CD4-positive, alpha-beta T cell treated with Interleukin-6 at 100 ng/mL for 8 hours (primary cell): ENCODE measurements around the gene TNK1.

ENCODE experiments used
- DNase-seq: peaks from one replicate; pipeline ENCODE4 v3.0.0-alpha.2; 2020; ENCODE audit warnings: mixed read lengths, low spot score

Gene TNK1

DNA sequence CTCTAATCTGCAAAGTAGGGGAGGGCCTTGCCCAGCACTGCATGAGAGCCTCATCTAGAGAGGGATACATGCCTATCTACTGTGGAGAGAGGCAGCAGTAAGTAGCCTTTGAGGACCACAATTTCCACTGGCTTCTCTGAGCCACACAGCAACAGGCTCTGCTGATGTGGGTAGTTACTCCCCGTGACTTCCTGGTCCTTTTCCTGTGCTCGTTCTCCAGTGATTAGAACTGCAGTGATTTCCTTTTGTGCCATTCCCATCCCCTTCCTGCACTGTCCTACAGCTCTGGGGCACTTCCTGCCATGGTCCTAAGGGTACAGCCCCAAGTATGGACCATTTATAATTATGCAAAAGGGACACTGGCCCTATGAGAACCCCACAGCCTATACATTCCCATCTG, 10.4 kb downstream of the TNK1 start:
- DNase-seq = no peak

DNA sequence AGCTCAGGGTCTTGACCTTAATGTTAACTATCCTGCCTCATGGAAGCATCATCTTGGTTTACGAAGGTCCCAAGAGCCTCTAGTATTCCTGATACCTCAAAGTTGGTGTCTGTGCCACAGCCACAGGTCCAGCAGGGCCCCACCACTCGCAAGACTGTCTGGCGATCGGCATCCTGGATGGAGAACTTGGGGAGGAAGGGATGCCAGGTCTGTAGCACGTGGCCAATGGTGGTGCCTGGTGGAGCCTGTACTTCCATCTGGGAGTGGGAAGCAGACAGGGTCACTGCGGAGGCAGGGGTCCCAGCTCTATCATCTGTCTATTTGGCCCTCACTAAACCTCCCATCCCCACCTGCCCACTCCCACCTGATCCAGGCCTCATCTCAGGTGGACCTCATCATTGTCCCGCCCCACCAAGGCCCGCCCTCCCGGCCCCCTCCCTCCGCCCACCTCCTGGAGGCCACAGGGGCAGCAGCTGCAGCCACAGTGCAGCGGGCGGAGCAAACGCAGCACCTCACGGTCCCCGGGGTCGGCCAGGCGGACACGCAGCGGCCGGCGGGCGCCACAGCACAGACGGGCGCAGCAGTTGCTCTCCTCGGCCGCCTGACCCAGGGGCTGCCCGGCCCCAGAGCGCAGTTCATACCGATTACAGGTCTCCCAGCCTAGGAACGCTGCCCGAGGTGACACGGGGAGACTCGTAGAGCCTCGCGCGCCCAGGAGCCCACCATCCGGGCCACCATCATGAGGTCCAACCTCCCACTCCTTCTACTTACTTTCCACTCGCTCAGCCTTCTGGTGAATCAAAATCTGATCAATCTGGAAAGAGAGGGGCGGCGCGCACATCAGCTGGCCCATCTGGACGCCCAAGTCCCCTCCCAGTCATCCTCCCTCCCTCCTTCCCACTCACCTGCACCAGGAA, 12.1 kb downstream of the TNK1 start:
- DNase-seq = no peak

DNA sequence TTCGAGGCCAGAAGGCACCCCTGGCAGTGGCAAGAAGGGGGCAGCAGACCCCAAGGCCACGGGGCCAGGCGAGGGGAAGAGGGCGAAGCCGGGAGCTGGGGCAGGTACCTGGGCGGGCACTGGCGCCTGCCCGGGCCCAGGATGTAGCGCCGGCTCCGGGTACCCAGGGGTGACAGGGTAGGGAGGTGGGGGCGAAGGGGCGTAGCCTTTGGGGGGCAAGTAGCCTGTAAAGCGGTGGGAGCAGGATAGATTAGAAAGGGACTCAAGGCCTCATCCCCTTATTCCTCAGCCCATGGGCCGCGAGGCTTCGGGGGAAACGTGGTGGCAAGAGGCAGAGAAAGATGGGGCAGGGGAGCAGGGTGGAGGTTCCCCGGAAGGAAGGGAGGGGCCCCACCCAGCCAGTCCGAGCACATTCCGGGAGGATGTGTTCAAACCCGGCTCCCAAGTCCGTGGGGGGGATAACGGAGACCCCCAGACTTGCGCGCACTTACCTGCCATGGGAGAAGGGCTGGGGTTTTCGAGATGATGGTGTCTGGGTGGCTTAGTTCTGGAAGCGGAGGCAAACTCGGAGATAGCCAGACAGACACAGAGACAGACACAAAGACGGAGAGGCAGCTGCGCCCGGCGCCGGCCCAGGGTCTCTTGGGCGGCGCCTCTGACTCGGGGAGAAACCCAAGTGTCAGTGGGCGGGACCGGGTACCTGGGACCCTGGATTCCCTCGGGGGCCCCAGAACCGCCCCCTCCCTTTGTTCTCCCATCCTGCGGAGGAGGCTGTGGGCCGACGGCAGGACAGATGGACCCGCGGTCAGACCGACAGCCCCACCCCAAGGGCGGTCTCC, 12.9 kb downstream of the TNK1 start:
- peak; percentile 59 for DNase-seq

DNA sequence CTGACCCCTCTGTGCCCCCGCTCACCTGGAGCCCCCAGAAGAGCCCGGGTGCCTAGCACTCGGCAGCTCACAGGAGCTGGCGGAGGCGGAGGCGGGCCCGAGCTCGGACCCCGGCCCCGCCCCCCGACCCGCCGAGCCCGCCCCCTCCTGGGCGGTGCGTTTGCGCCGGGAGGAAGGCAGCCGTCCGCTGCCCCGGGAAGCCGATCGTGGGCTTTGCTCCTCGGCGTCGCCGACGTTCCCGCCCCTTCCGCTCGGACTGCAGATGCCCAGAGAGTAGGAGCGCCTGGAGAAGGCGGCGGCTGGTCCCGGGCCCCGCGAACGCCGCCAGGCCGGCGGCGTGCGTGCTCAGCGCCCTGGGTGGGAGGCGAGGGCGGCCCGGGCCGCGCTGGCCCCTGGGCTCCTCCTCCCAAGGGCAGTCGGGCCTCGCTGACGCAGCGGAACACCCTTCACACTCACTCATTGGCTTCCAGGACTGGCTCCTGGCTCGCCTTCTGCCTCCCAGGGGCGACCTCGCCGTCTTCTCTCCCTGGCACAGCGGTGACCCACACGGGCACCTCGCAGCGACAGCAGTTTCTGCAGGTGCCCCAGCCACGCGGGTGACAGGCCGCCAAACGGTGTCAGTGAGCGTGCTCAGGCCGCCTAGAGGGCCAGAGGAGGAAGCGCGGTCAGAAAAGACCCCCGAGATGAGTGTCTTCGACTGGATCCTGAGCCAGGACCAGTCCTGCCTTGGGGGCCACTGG, 13.7 kb downstream of the TNK1 start, which contains the start of gene PLSCR3:
Gene PLSCR3 (minus strand): TSS at position 74 of the 740 bp plus-strand sequence. CDS start 415 bp downstream, outside the sequence.
- peak; percentile 76 for DNase-seq

DNA sequence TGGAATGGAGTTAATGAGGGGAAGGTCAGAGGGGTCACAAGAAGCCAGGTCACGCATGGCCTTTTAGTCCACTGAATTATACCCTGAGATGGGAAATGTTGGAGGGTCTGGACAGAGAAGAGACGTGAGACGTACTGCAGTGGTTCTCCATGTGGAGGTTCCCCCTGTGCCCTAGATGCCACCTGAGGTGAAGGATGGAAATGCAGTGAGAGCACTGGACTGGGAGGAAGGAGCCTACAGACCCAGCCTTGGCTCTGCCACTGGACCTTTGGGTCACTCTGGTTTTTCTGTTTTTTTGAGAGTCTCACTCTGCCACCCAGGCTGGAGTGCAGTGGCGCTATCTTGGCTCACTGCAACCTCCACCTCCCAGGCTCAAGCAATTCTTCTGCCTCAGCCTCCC, 15.3 kb downstream of the TNK1 start:
- no peak for DNase-seq

DNA sequence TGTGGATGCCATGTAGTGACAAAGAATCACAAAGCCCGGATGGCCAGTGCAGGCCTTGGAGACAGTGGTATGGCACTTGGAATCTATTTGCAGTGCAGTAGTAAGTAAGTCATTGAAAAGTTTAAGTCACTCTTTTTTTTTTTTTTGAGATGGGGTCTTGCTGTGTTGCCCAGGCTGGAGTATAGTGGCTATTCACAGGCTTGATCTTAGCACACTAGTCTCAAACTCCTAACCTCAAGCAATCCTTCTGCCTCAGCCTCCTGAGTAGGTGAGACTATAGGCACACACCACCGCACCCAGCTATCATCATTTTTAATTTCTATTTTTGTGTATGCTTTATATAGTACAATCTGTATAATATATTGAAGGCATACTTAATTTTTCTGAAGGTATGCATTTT, 17.7 kb downstream of the TNK1 start:
- DNase-seq = no peak

DNA sequence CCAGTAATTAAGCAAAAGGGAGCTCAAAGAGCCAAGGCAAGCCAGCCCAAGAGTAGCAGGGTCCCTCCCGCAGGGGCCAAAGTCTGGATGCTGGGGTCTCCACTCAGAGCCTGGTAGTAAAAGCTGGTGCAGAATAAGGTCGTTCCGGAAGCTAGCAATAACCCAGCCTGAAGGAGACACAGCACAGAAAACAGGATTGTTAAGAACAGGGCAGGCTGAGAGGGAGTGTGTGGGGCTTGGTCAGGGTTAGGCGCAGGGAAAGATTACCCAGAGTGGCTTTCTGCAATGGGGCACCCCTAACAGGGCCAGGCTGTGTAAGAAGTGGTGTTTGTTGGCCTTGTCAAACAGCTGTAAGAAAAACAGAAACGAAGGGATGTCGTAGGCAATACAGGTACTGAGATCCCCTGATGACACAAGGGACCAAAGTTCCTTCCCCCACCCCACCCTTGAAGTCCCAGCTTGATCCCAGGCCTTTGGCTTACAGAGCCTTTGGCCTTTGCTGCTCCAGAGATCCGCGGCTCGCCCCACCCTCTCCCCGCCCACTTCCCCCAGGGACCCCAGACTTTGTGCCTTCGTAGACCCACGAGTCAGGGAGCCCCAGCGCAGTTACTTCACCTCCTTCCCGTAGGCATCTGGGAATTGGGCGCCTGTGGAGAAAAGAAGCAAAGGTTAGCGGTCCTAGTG, 22.3 kb downstream of the TNK1 start:
- DNase-seq = no peak

DNA sequence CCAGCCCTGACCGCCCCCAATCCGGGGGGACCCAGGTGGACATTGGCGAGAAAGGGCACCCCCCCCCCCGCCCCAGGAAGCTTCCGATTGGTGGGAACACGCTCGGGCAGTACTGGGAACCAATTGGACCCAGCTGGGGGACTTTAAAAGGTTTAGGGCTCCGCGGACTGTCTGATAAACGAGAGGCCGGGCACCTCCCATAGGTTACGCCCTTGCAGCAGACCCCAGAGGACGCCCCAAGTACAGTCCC, 22.8 kb downstream of the TNK1 start:
- DNase-seq = no peak

DNA sequence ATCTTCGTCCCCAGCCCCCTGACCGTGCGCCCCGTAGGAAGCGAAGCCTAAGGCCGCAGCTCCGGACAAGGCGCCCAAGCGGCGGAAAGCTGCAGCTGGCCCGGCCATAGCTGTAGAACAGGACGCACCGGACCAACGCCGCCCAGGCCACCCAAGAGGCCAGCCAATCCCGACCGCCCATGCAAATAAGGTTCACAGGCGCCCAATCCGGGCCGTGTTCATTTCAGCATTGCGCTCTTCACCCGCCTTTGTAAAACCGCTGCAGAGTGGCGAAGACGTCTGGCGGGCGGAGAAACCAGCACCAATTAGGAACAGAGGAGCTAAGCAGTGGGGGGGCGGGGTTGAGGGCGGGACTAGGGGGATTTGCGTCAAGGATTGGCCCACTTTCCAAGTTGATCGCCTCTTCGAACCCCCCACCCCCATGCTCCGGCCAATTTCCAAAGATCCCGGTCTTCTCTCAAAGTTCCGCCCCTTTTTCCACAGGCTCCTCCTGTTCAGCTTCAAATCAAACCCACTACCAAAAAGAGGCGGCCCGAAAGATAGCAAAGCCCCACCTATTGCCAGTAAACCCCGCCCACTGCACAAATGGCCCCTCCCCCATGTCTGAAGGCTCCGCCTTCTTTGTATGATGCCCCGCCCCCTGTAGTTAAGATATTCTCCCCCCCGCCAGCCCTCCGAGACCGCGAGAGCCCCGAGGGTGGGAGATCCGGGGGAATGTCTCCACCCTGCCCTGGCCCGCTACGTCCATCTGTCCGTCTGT, 23.3 kb downstream of the TNK1 start, which contains the start of gene TMEM256:
Gene TMEM256 (minus strand): TSS at position 121 of the 760 bp plus-strand sequence. CDS start 13 bp downstream, at position 108.
- DNase-seq = peak; percentile 97

DNA sequence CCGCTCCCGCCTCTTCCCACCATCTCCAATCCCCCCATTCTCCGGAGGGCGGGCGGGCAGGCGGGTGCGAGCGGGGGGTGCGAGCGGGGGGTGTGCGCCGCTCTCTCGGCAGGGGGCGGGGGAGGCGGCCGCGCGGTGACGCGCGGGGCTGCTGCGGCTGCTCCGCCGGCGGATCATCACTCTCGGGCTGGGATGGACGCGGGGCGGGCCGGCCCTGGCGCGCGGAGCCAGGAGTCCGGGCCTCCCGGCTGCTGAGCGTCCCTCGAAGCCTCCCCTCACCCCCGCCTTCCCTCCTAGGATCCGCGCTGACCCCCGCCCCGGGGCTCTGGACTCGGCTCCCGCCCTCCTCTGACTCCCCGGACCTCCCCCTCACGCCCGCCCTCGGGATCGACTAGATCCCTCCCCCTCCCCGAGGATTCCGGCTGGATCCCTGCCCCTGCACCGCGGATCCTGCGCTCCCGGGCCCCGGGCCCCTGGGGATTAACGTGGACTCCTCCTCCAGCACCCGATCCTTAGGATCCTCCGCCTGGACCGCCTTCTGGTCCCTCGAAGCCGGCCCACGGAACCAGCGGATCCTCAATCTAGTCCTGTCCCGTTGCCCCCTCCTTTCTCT, 24.0 kb downstream of the TNK1 start:
- peak; percentile 59 for DNase-seq

DNA sequence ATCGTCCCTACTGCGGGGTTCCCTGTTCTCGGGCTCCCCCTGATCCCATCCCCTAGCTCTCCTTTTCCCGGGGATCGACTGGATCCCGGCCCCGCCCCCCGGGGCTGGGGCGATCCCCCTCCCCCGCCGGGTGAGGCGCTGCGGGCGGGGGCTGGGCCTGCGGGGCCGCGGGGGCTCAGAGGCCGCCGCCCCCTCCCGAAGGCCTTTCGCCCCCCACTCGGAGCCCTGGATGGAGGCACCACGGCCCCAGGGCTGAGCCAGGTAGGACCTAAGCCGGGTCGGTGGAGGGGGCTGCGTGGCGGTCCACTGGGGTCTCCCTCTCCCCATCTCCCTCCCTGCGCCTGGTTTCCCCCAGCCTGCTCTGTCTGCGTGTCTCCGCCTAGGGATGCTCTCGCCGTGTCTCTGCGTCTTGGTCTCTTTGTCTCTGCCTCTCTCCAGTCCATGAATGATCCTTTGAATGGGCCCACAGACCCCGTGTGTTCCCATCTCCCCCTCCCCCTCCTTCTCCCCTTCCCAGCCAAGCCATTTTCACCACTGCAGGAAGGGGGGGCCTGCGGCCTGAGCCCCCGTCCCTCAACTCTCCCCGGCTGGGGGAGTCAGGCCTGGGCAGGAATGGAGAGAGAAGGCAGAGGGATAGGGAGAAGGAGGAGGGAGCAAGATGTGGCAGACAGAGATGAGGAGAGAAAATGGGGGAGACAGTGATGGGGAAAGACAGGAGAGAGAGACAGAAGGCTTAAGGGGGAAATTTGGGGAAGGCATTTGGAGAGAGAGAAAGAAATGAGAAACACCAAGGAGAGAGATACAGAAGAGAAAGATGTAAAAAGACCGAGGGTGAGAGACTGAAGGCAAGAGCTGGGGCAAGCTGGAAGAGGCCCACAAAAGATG, 24.7 kb downstream of the TNK1 start:
- no peak for DNase-seq

DNA sequence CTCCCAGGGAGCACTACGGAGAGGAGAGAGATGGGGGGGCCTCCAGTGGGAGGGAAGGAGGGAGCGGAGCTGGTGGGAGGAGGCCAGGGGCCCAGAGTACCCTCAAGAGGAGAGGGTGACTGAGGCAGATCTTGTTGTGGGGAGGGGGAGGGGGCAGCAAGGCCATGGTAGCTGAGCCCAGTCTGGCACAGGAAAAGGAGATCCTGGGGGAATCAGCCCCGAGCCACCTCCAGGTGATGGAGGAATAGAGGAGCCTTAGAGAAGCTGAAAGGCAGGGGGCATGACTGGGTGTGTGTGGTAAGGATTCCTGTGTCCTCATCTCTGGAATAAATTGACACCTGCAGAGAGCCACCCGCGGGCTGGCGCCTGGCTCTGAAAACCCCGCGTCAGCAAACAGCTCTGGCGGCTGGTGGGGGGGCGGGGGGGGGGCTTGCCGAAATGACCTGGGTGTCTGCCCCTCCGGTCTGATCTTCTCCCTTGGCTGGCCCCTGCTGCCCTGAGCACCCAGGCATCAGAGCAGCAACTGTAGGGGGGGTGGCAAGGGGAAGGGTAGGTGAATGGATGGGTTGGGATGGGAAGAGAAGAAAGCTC, 25.4 kb downstream of the TNK1 start:
- DNase-seq = no peak

DNA sequence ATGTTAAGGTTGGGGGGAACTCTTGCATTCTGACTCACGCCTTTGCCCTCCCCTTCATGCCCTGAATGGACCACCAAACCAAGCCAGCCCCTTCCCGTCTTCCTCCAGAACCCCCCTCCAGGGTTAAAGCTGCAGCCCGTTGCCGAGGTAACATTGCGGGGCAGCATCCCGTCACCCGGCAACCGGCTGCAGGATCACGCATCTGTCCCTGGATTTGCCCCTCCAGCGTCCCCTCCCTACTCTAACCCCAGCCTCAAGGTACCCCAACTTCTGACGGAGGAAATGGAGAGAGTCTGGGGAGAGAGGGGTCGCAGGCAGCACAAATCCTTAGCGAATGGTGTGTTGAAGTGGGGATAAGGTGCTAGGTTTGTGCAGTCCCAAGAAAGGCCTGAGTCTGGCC, 26.2 kb downstream of the TNK1 start:
- no peak for DNase-seq

DNA sequence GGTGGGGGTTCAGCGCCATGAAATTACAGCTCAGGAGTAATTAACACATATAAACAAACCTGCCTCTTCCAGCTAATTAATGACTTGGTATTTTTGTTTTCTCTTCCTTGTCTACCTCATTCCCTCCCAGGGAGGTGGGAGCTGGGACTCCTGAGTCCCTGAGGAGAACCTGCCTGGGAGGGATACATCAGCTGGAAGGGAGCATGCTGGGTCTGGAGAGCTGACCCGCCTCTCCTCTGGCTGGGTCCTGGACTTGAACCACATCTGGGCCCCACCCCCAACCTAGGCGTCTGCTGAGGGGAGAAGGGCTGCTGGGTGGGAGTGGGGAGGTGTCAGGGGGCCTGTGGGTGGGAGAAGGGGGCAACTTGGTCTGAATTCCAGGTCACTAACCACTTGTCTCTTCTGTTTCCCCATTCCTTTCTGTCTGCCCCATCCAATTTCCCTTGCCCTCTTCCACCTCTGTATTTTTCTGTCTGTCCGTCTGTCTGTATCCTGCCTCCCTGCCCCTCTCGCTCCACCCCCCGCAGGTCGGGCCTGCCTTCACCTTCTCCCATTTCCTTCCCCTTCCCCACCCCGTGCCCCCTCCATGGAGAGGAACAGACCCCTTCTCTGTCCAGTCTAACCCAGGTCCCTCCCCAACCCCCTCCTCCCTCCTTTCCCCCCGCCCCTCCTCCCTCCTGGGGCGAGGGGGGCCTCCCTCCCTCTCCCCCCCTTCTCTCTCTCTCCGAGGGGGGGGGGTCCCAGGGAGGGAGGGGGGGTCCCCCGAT, 26.8 kb downstream of the TNK1 start, which contains the start of gene NLGN2:
Gene NLGN2 (plus strand): TSS at position 361 of the 767 bp plus-strand sequence. CDS start 411 bp downstream, outside the sequence.
- no peak for DNase-seq

DNA sequence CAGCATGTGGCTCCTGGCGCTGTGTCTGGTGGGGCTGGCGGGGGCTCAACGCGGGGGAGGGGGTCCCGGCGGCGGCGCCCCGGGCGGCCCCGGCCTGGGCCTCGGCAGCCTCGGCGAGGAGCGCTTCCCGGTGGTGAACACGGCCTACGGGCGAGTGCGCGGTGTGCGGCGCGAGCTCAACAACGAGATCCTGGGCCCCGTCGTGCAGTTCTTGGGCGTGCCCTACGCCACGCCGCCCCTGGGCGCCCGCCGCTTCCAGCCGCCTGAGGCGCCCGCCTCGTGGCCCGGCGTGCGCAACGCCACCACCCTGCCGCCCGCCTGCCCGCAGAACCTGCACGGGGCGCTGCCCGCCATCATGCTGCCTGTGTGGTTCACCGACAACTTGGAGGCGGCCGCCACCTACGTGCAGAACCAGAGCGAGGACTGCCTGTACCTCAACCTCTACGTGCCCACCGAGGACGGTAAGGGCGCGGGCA, 27.4 kb downstream of the TNK1 start:
- DNase-seq = peak; percentile 30

DNA sequence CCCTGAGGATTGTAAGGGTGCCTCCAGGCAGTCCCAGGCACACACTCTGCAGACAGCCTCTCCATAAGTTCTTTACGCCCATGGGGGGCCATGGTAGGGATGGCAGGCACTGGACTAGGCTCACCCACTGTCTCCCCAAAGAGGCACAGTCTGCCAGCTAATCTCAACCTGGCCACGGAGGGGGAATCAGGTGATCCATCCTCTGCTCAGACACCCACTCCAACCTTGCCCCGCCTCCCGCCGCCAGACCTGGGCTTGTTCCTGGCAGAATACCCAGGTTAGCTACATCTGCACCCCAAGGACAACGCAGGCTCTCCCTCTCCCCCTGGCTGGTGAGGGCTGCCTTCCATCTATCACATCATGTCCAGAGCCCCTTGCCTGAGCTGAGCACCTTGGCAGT, 28.0 kb downstream of the TNK1 start:
- no peak for DNase-seq

DNA sequence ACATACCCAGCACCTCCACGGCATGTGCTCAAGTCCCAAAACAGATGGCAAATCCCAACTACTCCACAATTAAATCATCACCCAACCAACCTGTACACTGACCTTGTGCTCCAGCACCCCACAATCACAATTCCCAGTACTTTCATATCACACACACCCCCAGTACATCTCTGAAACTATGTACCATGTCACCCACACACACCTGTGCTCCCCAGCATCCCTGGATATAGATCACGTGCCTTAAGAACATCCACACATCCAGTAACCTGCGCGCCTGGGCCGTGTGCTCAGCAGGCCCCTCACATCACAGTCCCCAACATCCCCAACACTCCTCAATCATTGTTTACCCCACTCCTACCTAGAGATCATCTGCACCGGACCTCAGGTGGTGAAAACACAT, 28.8 kb downstream of the TNK1 start:
- DNase-seq = no peak
